Stimulated activated CD8-positive, alpha-beta memory T cell treated with anti-CD3 and anti-CD28 coated beads, Interleukin-4, amount 100 ng/mL, for 24 hours (primary cell): ENCODE measurements around the gene ADK.
"Not testable (repeated sequence)": the region's sequence is repeated elsewhere in the genome, so short reads cannot be mapped to it uniquely, and the experiment has no call there.

Experiments used
- DNase-seq: peaks from one replicate; pipeline ENCODE4 v3.0.0-alpha.2; 2020; ENCODE audit warnings: low read depth

ADK gene

GRCh38 chr10:74488907-74489306 is 337.9 kb downstream of the ADK start:
- DNase-seq = no peak

GRCh38 chr10:74490551-74490950 is 339.5 kb downstream of the ADK start:
- no peak for DNase-seq

GRCh38 chr10:74491014-74491413 is 340.0 kb downstream of the ADK start:
- no peak for DNase-seq

GRCh38 chr10:74496276-74496675 is 345.3 kb downstream of the ADK start:
- DNase-seq = not testable (repeated sequence)

- not testable (repeated sequence) for DNase-seq
These were observed 347.6 kb downstream of the ADK start for GRCh38 chr10:74498664-74499063.

GRCh38 chr10:74500026-74500704 is 349.1 kb downstream of the ADK start:
- DNase-seq = no peak

- no peak for DNase-seq
These were observed 349.8 kb downstream of the ADK start for GRCh38 chr10:74500816-74501215.

- DNase-seq = no peak
These were observed 352.1 kb downstream of the ADK start for GRCh38 chr10:74502963-74503608.

GRCh38 chr10:74507951-74508350 is 356.9 kb downstream of the ADK start:
- DNase-seq = no peak

- DNase-seq = no peak
These were observed 359.6 kb downstream of the ADK start for GRCh38 chr10:74510594-74510993.

- no peak for DNase-seq
These were observed 360.0 kb downstream of the ADK start for GRCh38 chr10:74511051-74511450.

GRCh38 chr10:74514322-74514721 is 363.3 kb downstream of the ADK start:
- DNase-seq = no peak

GRCh38 chr10:74518061-74518460 is 367.0 kb downstream of the ADK start:
- DNase-seq = no peak

GRCh38 chr10:74521526-74521925 is 370.5 kb downstream of the ADK start:
- DNase-seq = no peak

GRCh38 chr10:74523199-74523598 is 372.2 kb downstream of the ADK start:
- DNase-seq = no peak

- no peak for DNase-seq
These were observed 374.9 kb downstream of the ADK start for GRCh38 chr10:74525885-74526284.

- not testable (repeated sequence) for DNase-seq
These were observed 376.6 kb downstream of the ADK start for GRCh38 chr10:74527611-74528010.

- DNase-seq = no peak
These were observed 378.2 kb downstream of the ADK start for GRCh38 chr10:74529205-74529604.

- no peak for DNase-seq
These were observed 380.0 kb downstream of the ADK start for GRCh38 chr10:74530981-74531380.

GRCh38 chr10:74539317-74539716 is 388.3 kb downstream of the ADK start:
- no peak for DNase-seq

- no peak for DNase-seq
These were observed 390.4 kb downstream of the ADK start for GRCh38 chr10:74541375-74541774.

- no peak for DNase-seq
These were observed 391.1 kb downstream of the ADK start for GRCh38 chr10:74542077-74542476.

GRCh38 chr10:74543276-74543675 is 392.3 kb downstream of the ADK start:
- DNase-seq = no peak

GRCh38 chr10:74544106-74544505 is 393.1 kb downstream of the ADK start:
- no peak for DNase-seq
